WTC11 (cell line): ENCODE measurements around the gene PUM1.

ENCODE experiments used
- SP1 ChIP-seq: sonication (generic); formaldehyde crosslinking; conservative IDR thresholded peaks from 2 replicates; pipeline ENCODE4 v1.8.1; 2022; ENCODE audit warnings: missing genetic modification reagents
- TCF7 ChIP-seq: sonication (generic); formaldehyde crosslinking; IDR thresholded peaks from 2 replicates; pipeline ENCODE4 v1.8.0; 2022; ENCODE audit warnings: mild to moderate bottlenecking, low read depth, missing genetic modification reagents, moderate library complexity
- TEAD1 ChIP-seq: sonication (generic); formaldehyde crosslinking; IDR thresholded peaks from 2 replicates; pipeline ENCODE4 v1.8.0; 2022; ENCODE audit warnings: mild to moderate bottlenecking, missing genetic modification reagents
- ZNF671 ChIP-seq: fragments of 250-450 bp; sonication (Bioruptor Pico); IDR thresholded peaks from 2 replicates; pipeline ENCODE4 v1.8.0; 2021; ENCODE audit warnings: mild to moderate bottlenecking
- TF ChIP-seq, protein P1 (sequence below): fragments of 200-600 bp; IDR thresholded peaks from 2 replicates; pipeline ENCODE4 v1.8.0; 2022; ENCODE audit warnings: antibody characterized with exemption
- TF ChIP-seq, protein P2 (sequence below): sonication (generic); formaldehyde crosslinking; IDR thresholded peaks from 2 replicates; pipeline ENCODE4 v1.8.1; 2023; ENCODE audit warnings: mild to moderate bottlenecking, missing genetic modification reagents, moderate library complexity

DNA sequence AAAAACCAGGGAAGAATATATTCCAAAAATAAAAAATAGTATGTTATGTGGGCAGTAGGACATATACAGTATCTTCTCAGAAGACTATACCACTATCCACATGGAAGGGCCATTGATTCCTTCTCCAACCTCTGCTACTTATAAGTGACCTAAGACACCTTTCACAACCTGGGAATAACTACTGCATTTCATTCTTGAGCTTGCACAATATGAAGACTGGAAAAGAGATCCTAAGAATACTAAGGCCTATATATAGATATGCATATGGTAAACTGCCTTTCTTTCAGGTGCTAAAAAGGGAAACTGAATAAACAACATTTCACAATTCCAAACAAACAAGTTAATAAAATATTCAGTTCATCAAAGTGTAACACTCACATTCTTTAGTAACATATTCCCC is 125.0 kb downstream of the PUM1 start:
- TF ChIP-seq, protein P1, sequence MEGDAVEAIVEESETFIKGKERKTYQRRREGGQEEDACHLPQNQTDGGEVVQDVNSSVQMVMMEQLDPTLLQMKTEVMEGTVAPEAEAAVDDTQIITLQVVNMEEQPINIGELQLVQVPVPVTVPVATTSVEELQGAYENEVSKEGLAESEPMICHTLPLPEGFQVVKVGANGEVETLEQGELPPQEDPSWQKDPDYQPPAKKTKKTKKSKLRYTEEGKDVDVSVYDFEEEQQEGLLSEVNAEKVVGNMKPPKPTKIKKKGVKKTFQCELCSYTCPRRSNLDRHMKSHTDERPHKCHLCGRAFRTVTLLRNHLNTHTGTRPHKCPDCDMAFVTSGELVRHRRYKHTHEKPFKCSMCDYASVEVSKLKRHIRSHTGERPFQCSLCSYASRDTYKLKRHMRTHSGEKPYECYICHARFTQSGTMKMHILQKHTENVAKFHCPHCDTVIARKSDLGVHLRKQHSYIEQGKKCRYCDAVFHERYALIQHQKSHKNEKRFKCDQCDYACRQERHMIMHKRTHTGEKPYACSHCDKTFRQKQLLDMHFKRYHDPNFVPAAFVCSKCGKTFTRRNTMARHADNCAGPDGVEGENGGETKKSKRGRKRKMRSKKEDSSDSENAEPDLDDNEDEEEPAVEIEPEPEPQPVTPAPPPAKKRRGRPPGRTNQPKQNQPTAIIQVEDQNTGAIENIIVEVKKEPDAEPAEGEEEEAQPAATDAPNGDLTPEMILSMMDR, result no peak
- TF ChIP-seq, protein P2, sequence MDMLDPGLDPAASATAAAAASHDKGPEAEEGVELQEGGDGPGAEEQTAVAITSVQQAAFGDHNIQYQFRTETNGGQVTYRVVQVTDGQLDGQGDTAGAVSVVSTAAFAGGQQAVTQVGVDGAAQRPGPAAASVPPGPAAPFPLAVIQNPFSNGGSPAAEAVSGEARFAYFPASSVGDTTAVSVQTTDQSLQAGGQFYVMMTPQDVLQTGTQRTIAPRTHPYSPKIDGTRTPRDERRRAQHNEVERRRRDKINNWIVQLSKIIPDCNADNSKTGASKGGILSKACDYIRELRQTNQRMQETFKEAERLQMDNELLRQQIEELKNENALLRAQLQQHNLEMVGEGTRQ (CRISPR knock-in tag), result no peak
- TF ChIP-seq ZNF671 (CRISPR knock-in tag), result no peak
- no peak for TF ChIP-seq TEAD1
- TF ChIP-seq SP1 (CRISPR knock-in tag), result no peak
- TF ChIP-seq TCF7 (CRISPR knock-in tag), result no peak
